Colonic mucosa (tissue), 4 donors: ENCODE measurements around the gene GNB1L. TPM values are rescaled to one million over a fixed set of nuclear protein-coding genes. Genes with fewer than 3 reads are reported as not detected.

Source experiments
- DNase-seq: peaks from one replicate; pipeline ENCODE4 v3.0.0-alpha.2; 2020
- H3K27ac ChIP-seq: fragments of 200-600 bp; one replicate; pipeline ENCODE4 v1.8.0; 2021
- H3K27me3 ChIP-seq: fragments of 200-600 bp; one replicate; pipeline ENCODE4 v1.8.0; 2021
- H3K36me3 ChIP-seq: fragments of 200-600 bp; one replicate; pipeline ENCODE4 v1.8.0; 2021
- H3K4me1 ChIP-seq: fragments of 200-600 bp; one replicate; pipeline ENCODE4 v1.8.0; 2021; ENCODE audit warnings: mild to moderate bottlenecking
- H3K4me3 ChIP-seq: fragments of 200-600 bp; one replicate; pipeline ENCODE4 v1.8.0; 2021
- H3K9ac ChIP-seq, 2 donors: one replicate each; pipeline ENCODE4 v1.7.0; 2013; ENCODE audit warnings: control low read depth in 2 of 2, low read depth in 2 of 2, low read length in 2 of 2
- H3K9me3 ChIP-seq: fragments of 200-600 bp; one replicate; pipeline ENCODE4 v1.8.0; 2021
- CTCF ChIP-seq: fragments of 200-600 bp; IDR thresholded peaks from one replicate; pipeline ENCODE4 v1.8.0; 2022; ENCODE audit warnings: antibody characterized with exemption, mild to moderate bottlenecking
- intact Hi-C: fragments of 100-400 bp; cut with DNase I; formaldehyde crosslinking; loops from one replicate; pipeline ENCODE4 v1.14.1; 2022
- total RNA-seq, 2 donors: library from RNA; stranded (reverse); fragmentation: NEBNext Ultra II Directional in 1 of 2; extraction: Animal tissue kit (Norgen Biotek cat#: 25700) in 1 of 2; gene quantifications; one replicate each; pipeline ENCODE4 v1.2.1, GENCODE V29; 2021
- donor health status: healthy.
- donor health status: DM: no; HTN: no; CAD: no.
- donor health status: DM: no; HTN: no; CAD: no.

The GNB1L gene
- total RNA-seq, 2 donors from 2014 or later = 4.4 to 10.2 TPM

DNA sequence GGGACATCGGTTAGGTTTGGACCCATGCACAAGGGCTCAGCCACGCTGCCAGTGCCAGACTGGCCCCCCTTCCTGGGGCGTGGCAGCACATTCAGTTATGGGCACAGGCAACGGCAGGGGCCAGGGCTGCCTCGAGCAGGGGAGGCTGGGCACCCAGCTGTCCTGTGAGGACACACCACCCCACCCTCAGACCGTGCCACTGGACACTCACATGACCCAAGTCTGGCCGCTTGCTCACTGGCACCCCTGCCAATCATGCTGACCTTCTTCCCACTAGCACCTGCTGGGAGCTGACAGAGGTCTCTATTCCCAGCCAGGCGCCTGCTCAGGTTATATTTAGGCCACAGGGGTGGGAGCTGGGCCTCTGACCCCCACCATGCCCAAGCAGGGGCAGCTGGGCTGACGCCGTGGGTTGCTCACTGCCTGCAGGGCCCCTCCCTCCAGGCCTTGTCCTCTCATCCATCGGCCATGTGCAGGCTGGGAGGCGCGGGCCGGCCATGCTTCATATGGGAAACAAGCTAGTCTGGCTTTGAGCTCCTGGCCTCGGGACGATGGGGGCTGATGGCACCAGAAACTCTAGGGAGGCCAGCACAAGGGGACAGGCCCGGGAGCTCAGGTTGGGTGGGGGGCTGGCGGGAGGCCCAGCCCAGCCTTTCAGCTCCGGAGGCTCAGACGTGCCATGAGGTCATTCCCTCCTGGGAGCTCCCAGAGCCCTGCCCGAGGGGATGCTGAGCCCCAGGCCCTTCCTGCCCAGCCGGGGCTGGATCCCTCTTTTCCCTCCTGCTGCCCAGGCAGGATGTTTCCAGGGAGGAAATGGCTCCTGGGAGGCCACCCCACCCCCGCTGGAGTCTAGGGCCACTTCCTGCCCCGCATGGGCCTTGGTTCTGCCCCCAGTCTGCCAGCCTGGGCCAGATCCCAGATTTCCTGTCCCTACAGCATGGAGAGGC lies 109.2 kb downstream of the GNB1L start:
- no peak for DNase-seq
- H3K27ac ChIP-seq = no peak overlapping the region

GRCh38 chr22:19744350-19745006 lies 110.2 kb downstream of the GNB1L start:
- no peak for TF ChIP-seq CTCF
- Histone ChIP-seq H3K27me3 (no peaks in the 10 kb centered on the region), H3K27ac (no peak overlapping the region), H3K9ac (no peak overlapping the region), H3K4me3 (no peak overlapping the region), H3K4me1 (no peaks in the 10 kb centered on the region), H3K9me3 (no peaks in the 10 kb centered on the region), H3K36me3 (no peaks in the 10 kb centered on the region)
- intact Hi-C loops = no loop called here
- DNase-seq = no peak

More for the DNA sequence above, 109.2 kb downstream of the GNB1L start:
- H3K27me3 ChIP-seq = no peaks in the 10 kb centered on the region
- intact Hi-C loops = no loop called here
- no peaks in the 10 kb centered on the region for H3K4me1 ChIP-seq
- no peaks in the 10 kb centered on the region for H3K9me3 ChIP-seq
- TF ChIP-seq CTCF = no peak
- H3K9ac ChIP-seq = no peak overlapping the region
- H3K36me3 ChIP-seq = no peaks in the 10 kb centered on the region
- no peak overlapping the region for H3K4me3 ChIP-seq

DNA sequence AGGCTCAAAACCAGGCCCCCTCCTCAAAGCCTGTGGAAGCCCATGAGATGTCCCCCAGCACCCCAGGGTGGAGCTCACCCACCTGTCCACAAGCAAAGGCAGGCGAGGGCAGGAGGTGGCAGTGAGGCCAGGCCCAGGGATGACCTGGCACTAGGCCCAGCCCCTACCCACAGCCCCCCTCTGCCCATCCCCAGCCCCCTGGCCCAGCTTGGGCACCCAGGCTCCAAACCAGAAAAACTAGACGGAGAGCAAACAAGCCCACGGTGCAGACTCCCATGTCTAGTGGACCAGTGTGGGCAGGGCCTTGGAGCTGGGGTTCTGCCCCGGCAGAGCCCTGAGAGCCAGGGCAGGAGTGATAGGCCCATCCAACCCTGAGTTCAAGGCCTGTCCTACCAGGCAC lies 111.0 kb downstream of the GNB1L start:
- no peaks in the 10 kb centered on the region for H3K9me3 ChIP-seq
- H3K27me3 ChIP-seq = no peaks in the 10 kb centered on the region
- H3K4me1 ChIP-seq = no peaks in the 10 kb centered on the region
- no peak for TF ChIP-seq CTCF
- no peak overlapping the region for H3K9ac ChIP-seq
- DNase-seq = no peak
- H3K27ac ChIP-seq = no peak overlapping the region
- no peak overlapping the region for H3K4me3 ChIP-seq
- intact Hi-C loops = no loop called here
- H3K36me3 ChIP-seq = no peaks in the 10 kb centered on the region

GRCh38 chr22:19743081-19743480 lies 111.6 kb downstream of the GNB1L start:
- intact Hi-C loops = no loop called here
- TF ChIP-seq CTCF = no peak
- H3K27ac ChIP-seq = no peak overlapping the region
- no peak overlapping the region for H3K4me3 ChIP-seq
- no peak overlapping the region for H3K9ac ChIP-seq
- DNase-seq = no peak
- H3K36me3 ChIP-seq = no peaks in the 10 kb centered on the region
- no peaks in the 10 kb centered on the region for H3K4me1 ChIP-seq
- no peaks in the 10 kb centered on the region for H3K9me3 ChIP-seq
- no peaks in the 10 kb centered on the region for H3K27me3 ChIP-seq

DNA sequence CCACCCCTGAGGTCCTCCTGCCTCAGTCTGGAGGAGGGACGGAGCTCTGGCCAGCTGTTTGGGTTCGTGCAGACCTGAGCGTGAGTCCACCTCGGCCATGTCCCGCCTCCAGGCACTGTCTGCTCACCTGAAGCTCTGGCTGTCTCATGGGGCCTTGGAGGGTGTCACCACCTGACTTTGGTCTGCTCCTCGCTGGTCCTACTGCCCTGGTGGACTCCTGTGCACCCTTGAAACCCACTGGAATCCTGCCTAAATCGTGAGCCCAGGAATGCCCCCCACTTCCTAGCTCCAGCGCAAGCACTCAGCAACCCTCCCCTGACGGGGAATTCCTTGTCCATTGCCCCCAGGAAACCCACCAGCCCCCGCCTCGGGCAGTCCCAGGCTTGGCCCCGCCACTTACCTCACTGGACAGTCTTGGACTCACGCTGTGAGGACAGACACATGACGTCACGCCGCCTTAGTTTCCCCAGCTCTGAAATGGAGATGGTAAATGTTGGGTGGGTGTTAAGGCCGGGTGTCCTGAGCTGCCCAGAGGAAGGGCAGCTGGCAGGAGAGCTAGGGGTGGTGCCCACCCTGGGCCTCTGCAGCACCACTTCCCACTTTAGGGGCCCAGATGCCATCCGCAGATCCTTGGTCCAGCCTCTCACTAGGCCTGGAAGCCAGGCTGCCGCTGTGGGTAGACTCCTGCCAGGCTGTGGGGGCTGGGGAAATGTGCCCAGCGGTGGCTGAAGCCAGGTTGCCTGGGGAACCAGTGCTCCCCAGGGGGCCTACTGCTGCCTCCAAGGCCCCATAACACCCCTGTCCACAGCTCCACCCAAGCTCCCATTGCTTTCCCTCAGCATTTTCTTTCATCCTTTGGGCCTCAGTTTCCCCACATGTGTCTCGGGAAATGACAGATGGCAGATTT lies 112.3 kb downstream of the GNB1L start:
- no peak overlapping the region for H3K4me3 ChIP-seq
- no peak for DNase-seq
- H3K9me3 ChIP-seq = no peaks in the 10 kb centered on the region

More for the DNA sequence above, 112.3 kb downstream of the GNB1L start:
- no peak overlapping the region for H3K27ac ChIP-seq
- no peak for TF ChIP-seq CTCF
- H3K4me1 ChIP-seq = no peaks in the 10 kb centered on the region
- intact Hi-C loops = no loop called here
- H3K9ac ChIP-seq = no peak overlapping the region
- H3K36me3 ChIP-seq = no peaks in the 10 kb centered on the region
- H3K27me3 ChIP-seq = no peaks in the 10 kb centered on the region
